GM23338 (cell line): ENCODE results near the gene RABGAP1L. TPM values are rescaled to one million over a fixed set of nuclear protein-coding genes. Genes with fewer than 3 reads are reported as not detected.

Experiments used
- ATAC-seq: fragments of 200-7000 bp; cut with Tn5 transposase; 3 replicates; pipeline ENCODE4 v1.9.1; 2020
- DNase-seq: peaks from one replicate; pipeline ENCODE4 v3.0.0-alpha.2; 2015; ENCODE audit warnings: low spot score
- H2AFZ ChIP-seq: fragments of 200-600 bp; sonication (generic); 2 replicates; pipeline ENCODE4 v1.8.0; 2016; ENCODE audit warnings: antibody characterized with exemption, mild to moderate bottlenecking, moderate library complexity
- H3F3A ChIP-seq: fragments of 200-600 bp; sonication (generic); replicated peaks from 2 replicates; pipeline ENCODE4 v1.8.0; 2017; ENCODE audit warnings: antibody characterized with exemption, mixed run types, low read depth
- H3K27ac ChIP-seq: fragments of 200-600 bp; sonication (generic); 2 replicates; pipeline ENCODE4 v1.6.1; 2016; ENCODE audit warnings: low read depth
- H3K27me3 ChIP-seq: fragments of 200-600 bp; sonication (generic); 2 replicates; pipeline ENCODE4 v1.8.0; 2016; ENCODE audit warnings: mild to moderate bottlenecking, mixed run types, moderate library complexity; ENCODE audit not compliant: insufficient read depth
- H3K36me3 ChIP-seq: fragments of 200-600 bp; sonication (generic); 2 replicates; pipeline ENCODE4 v1.8.0; 2016; ENCODE audit warnings: mild to moderate bottlenecking; ENCODE audit not compliant: insufficient read depth
- H3K4me1 ChIP-seq: fragments of 200-600 bp; sonication (generic); 2 replicates; pipeline ENCODE4 v1.8.0; 2016; ENCODE audit warnings: mild to moderate bottlenecking, moderate library complexity; ENCODE audit not compliant: insufficient read depth
- H3K4me2 ChIP-seq: fragments of 200-600 bp; sonication (generic); 2 replicates; pipeline ENCODE4 v1.7.1; 2017; ENCODE audit warnings: mixed run types
- H3K4me3 ChIP-seq: fragments of 200-600 bp; sonication (generic); 2 replicates; pipeline ENCODE4 v1.6.1; 2016; ENCODE audit warnings: mixed run types
- H3K79me2 ChIP-seq: fragments of 200-600 bp; sonication (generic); replicated peaks from 2 replicates; pipeline ENCODE4 v1.8.0; 2017; ENCODE audit warnings: mild to moderate bottlenecking; ENCODE audit not compliant: insufficient read depth
- H3K9me2 ChIP-seq: fragments of 200-600 bp; sonication (generic); 2 replicates; pipeline ENCODE4 v1.8.0; 2017; ENCODE audit not compliant: insufficient read depth
- H4K20me1 ChIP-seq: fragments of 200-600 bp; sonication (generic); replicated peaks from 2 replicates; pipeline ENCODE4 v1.8.0; 2017; ENCODE audit warnings: mild to moderate bottlenecking; ENCODE audit not compliant: insufficient read depth
- H3K27ac Mint-ChIP-seq: 2 replicates; pipeline ENCODE4 v1.8.0; 2020; ENCODE audit warnings: inconsistent platforms, mild to moderate bottlenecking, moderate library complexity, mixed read lengths
- H3K27me3 Mint-ChIP-seq: 3 replicates; pipeline ENCODE4 v1.8.0; 2022; ENCODE audit warnings: low read depth, mild to moderate bottlenecking, moderate library complexity, mixed read lengths, inconsistent platforms; ENCODE audit not compliant: insufficient read depth, poor library complexity
- H3K36me3 Mint-ChIP-seq: 3 replicates; pipeline ENCODE4 v1.8.0; 2021; ENCODE audit warnings: low read depth, mild to moderate bottlenecking, inconsistent platforms, moderate library complexity, mixed read lengths
- H3K4me1 Mint-ChIP-seq: 3 replicates; pipeline ENCODE4 v1.8.0; 2020; ENCODE audit warnings: mild to moderate bottlenecking, inconsistent platforms, mixed read lengths
- H3K4me3 Mint-ChIP-seq: 3 replicates; pipeline ENCODE4 v1.8.0; 2021; ENCODE audit warnings: moderate library complexity, mild to moderate bottlenecking, inconsistent platforms, mixed read lengths
- H3K9me3 Mint-ChIP-seq: 3 replicates; pipeline ENCODE4 v1.8.0; 2020; ENCODE audit warnings: moderate library complexity, mild to moderate bottlenecking, inconsistent platforms, mixed read lengths
- CREB1 ChIP-seq: fragments of 250-450 bp; sonication (Bioruptor Pico); IDR thresholded peaks from 2 replicates; pipeline ENCODE4 v1.5.0; 2020; ENCODE audit warnings: low read depth, mild to moderate bottlenecking, moderate library complexity
- CTCF ChIP-seq, 2 experiments: fragments of 200-600 bp in 1 of 2; sonication (generic) in 1 of 2; conservative IDR thresholded peaks; 2 replicates each; pipeline versions ENCODE4 v1.5.1 to v1.6.1; 2016 to 2017; ENCODE audit warnings: antibody characterized with exemption in 2 of 2, low read depth in 2 of 2, mild to moderate bottlenecking in 2 of 2, moderate library complexity in 1 of 2
- ETS1 ChIP-seq: IDR thresholded peaks from 2 replicates; pipeline ENCODE4 v1.6.1; 2016; ENCODE audit warnings: antibody characterized with exemption
- EZH2 ChIP-seq: fragments of 200-600 bp; sonication (generic); IDR thresholded peaks from one replicate; pipeline ENCODE4 v1.8.0; 2017; ENCODE audit warnings: antibody characterized with exemption, mild to moderate bottlenecking, low read depth; ENCODE audit not compliant: unreplicated experiment
- JUNB ChIP-seq: IDR thresholded peaks from one replicate; pipeline ENCODE4 v1.6.1; 2016; ENCODE audit warnings: antibody characterized with exemption; ENCODE audit not compliant: unreplicated experiment
- POLR2AphosphoS5 ChIP-seq: IDR thresholded peaks from 2 replicates; pipeline ENCODE4 v1.6.1; 2016; ENCODE audit warnings: antibody characterized with exemption, low read depth
- REST ChIP-seq: IDR thresholded peaks from one replicate; pipeline ENCODE4 v1.6.1; 2018; ENCODE audit warnings: antibody characterized with exemption; ENCODE audit not compliant: unreplicated experiment
- STAT1 ChIP-seq: IDR thresholded peaks from one replicate; pipeline ENCODE4 v1.6.1; 2016; ENCODE audit warnings: antibody characterized with exemption; ENCODE audit not compliant: unreplicated experiment
- ZNF114 ChIP-seq: fragments of 250-450 bp; sonication (Bioruptor Pico); IDR thresholded peaks from 2 replicates; pipeline ENCODE4 v1.5.0; 2020; ENCODE audit warnings: mild to moderate bottlenecking, moderate library complexity
- ZNF331 ChIP-seq: fragments of 250-450 bp; sonication (Bioruptor Pico); IDR thresholded peaks from 2 replicates; pipeline ENCODE4 v1.5.0; 2020; ENCODE audit warnings: low read depth, mild to moderate bottlenecking, moderate library complexity
- ZNF462 ChIP-seq: fragments of 250-450 bp; sonication (Bioruptor Pico); IDR thresholded peaks from 2 replicates; pipeline ENCODE4 v1.5.0; 2020; ENCODE audit warnings: mild to moderate bottlenecking, moderate library complexity
- polyA plus RNA-seq: library from polyadenylated mRNA; unstranded; fragments of >200 nt; fragmentation: Nextera tagmentation; extraction: Ambion mirVana; gene quantifications from 2 replicates; pipeline ENCODE4 v1.2.1, GENCODE V29; 2016
- total RNA-seq: library from RNA; depleted of rRNA; stranded (reverse); fragments of >200 nt; shearing (Covaris generic); gene quantifications from 2 replicates; pipeline ENCODE4 v1.2.3, GENCODE V29; 2014

RABGAP1L gene
- total and polyA plus RNA-seq, 2 experiments from 2014 or later, result 83.2 to 136 TPM

GRCh38 chr1:174836543-174836942, 677.2 kb downstream of the RABGAP1L start:
- H3K4me1 ChIP-seq, result no peaks in the 10 kb centered on the region; the same call in 1 of the 2 replicates
- H3K27me3 Mint-ChIP-seq, result peaks cover 2% of the 10 kb centered on the region
- no peak overlapping the region for H3K4me3 ChIP-seq
- H3K27ac ChIP-seq, result no peak overlapping the region
- no peak overlapping the region for H3K4me3 Mint-ChIP-seq
- H3K4me2 ChIP-seq, result no peak overlapping the region
- TF ChIP-seq ZNF114 (no peak), CREB1 (no peak), REST (no peak), JUNB (no peak), ETS1 (no peak), CTCF (conservative IDR thresholded peaks at IDR 0.05; ENCODE audit: low read depth in 2 of 2) (no peak), ZNF331 (no peak), ZNF462 (CRISPR knock-in tag) (no peak), POLR2AphosphoS5 (no peak), EZH2 (no peak), STAT1 (no peak)
- H3K36me3 Mint-ChIP-seq, result no peaks in the 10 kb centered on the region
- no peaks in the 10 kb centered on the region; the same call in 1 of the 2 replicates for H3K9me2 ChIP-seq
- DNase-seq, result no peak
- no peak overlapping the region for H2AFZ ChIP-seq
- no peak overlapping the region for H3K27ac Mint-ChIP-seq
- no peaks in the 10 kb centered on the region for H3K79me2 ChIP-seq
- no peaks in the 10 kb centered on the region for H3K36me3 ChIP-seq
- ATAC-seq, result no peak
- no peaks in the 10 kb centered on the region for H3K9me3 Mint-ChIP-seq
- no peaks in the 10 kb centered on the region for H4K20me1 ChIP-seq
- no peaks in the 10 kb centered on the region for H3K4me1 Mint-ChIP-seq
- 0 out of 2 replicates have a peak, but pooled peaks cover 6% of the 10 kb centered on the region for H3F3A ChIP-seq
- no peaks in the 10 kb centered on the region for H3K27me3 ChIP-seq
